OCI-LY3 (cell line): ENCODE results near the gene MCM3AP.

Source experiments
- H2AFZ ChIP-seq: fragments of 200-600, 300-600 bp; shearing (Covaris generic); 2 replicates; pipeline ENCODE4 v1.6.0; 2014; ENCODE audit warnings: antibody characterized with exemption, low read depth, low read length
- H3K27ac ChIP-seq: fragments of 200-600, 300-600 bp; sonication (generic); 2 replicates; pipeline ENCODE4 v1.5.1; 2014; ENCODE audit warnings: mild to moderate bottlenecking, low read length, moderate library complexity, mixed read lengths
- H3K27me3 ChIP-seq: fragments of 200-600, 300-600 bp; sonication (generic); 2 replicates; pipeline ENCODE4 v1.6.1; 2014; ENCODE audit warnings: low read depth, low read length, mixed read lengths
- H3K36me3 ChIP-seq: fragments of 200-600, 300-600 bp; sonication (generic); replicated peaks from 2 replicates; pipeline ENCODE3; 2014; ENCODE audit warnings: low read depth, low read length, mixed read lengths
- H3K4me1 ChIP-seq: fragments of 300-600, 200-600 bp; sonication (generic); 2 replicates; pipeline ENCODE4 v1.6.1; 2014; ENCODE audit warnings: low read length, mixed read lengths
- H3K4me2 ChIP-seq: fragments of 200-600, 300-600 bp; sonication (generic); 2 replicates; pipeline ENCODE4 v1.6.1; 2014; ENCODE audit warnings: low read length, mixed read lengths
- H3K4me3 ChIP-seq: fragments of 300-600, 200-600 bp; sonication (generic); 2 replicates; pipeline ENCODE4 v1.5.1; 2014; ENCODE audit warnings: antibody characterized with exemption, mild to moderate bottlenecking, low read length, moderate library complexity
- H3K79me2 ChIP-seq: fragments of 300-600, 200-600 bp; shearing (Covaris generic); 2 replicates; pipeline ENCODE4 v1.6.1; 2014; ENCODE audit warnings: mild to moderate bottlenecking, low read length, mixed read lengths
- H3K9ac ChIP-seq: fragments of 300-600, 200-600 bp; shearing (Covaris generic); 2 replicates; pipeline ENCODE4 v1.6.0; 2014; ENCODE audit warnings: mild to moderate bottlenecking, low read length, moderate library complexity
- H3K9me3 ChIP-seq: fragments of 200-600, 300-600 bp; shearing (Covaris generic); 2 replicates; pipeline ENCODE4 v1.6.1; 2014; ENCODE audit warnings: low read length, mixed read lengths; ENCODE audit not compliant: insufficient read depth
- H4K20me1 ChIP-seq: fragments of 200-600, 300-600 bp; sonication (generic); 2 replicates; pipeline ENCODE4 v1.6.1; 2016; ENCODE audit warnings: low read length, mixed read lengths; ENCODE audit not compliant: insufficient read depth
- EZH2phosphoT487 ChIP-seq: fragments of 200-600 bp; shearing (Covaris generic); IDR thresholded peaks from 2 replicates; pipeline ENCODE4 v1.6.1; 2018; ENCODE audit warnings: antibody characterized with exemption, mixed run types, low read depth
- TF ChIP-seq, protein P1 (sequence below): fragments of 200-600, 300-600 bp; sonication (generic); IDR thresholded peaks from 2 replicates; pipeline ENCODE4 v1.5.1; 2014; ENCODE audit warnings: antibody characterized with exemption, low read length, low read depth

Gene MCM3AP

DNA sequence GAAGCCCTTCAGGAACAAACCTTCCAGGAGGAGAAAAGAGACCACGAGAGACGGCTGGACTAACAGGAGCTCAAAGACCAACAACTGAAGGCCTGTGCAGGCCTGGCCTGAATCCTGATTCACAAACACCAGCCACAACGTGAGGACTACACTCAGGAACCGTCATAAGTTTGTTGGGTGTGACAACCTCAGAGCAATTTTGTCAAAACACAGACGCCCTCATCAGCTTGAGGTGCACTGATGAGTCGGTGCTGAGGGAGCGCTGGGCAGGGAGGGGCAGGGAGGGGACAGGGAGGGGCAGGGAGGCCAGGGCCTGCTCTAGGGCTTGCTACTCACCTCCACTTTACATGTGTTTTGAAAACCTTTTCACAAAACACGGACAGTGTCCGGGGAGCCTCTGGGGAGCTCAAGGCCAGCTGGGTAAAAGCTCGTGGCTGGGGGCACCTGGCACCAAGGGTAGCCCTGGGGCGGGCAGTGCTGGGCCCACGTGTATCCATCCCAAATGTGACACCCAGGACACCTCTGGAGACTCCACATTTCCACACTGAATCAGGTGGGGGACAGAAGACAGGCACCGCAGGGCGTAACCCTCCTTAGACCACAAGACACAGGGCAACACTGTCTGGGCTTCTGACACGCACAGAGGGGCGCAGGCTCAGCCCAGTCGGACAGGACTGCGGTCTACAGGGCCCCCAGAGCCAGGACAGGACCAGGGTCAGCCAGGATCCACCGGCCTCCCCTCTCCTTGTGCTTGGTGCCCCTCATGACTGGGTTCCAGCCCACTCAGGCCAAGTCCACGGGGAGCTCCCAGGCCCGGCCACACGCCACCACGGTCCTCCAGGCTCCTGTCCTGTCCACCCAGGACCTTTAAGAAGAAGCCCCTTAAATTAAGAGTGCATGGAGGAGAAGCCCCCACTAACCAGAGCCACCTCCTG lies 73.4 kb downstream of the MCM3AP start:
- H4K20me1 ChIP-seq, result peaks cover 5% of the 10 kb centered on the region; the same call in 1 of the 2 replicates
- H3K36me3 ChIP-seq, result peaks cover 16% of the 10 kb centered on the region
- H3K79me2 ChIP-seq, result peaks cover 3% of the 10 kb centered on the region; the same call in 1 of the 2 replicates
- TF ChIP-seq, protein P1, sequence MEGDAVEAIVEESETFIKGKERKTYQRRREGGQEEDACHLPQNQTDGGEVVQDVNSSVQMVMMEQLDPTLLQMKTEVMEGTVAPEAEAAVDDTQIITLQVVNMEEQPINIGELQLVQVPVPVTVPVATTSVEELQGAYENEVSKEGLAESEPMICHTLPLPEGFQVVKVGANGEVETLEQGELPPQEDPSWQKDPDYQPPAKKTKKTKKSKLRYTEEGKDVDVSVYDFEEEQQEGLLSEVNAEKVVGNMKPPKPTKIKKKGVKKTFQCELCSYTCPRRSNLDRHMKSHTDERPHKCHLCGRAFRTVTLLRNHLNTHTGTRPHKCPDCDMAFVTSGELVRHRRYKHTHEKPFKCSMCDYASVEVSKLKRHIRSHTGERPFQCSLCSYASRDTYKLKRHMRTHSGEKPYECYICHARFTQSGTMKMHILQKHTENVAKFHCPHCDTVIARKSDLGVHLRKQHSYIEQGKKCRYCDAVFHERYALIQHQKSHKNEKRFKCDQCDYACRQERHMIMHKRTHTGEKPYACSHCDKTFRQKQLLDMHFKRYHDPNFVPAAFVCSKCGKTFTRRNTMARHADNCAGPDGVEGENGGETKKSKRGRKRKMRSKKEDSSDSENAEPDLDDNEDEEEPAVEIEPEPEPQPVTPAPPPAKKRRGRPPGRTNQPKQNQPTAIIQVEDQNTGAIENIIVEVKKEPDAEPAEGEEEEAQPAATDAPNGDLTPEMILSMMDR, result no peak
- H3K9me3 ChIP-seq, result no peaks in the 10 kb centered on the region
- H3K27me3 ChIP-seq, result no peaks in the 10 kb centered on the region
- H2AFZ ChIP-seq, result no peak overlapping the region
- H3K4me1 ChIP-seq, result no peaks in the 10 kb centered on the region
- no peak overlapping the region for H3K27ac ChIP-seq
- H3K4me3 ChIP-seq, result no peak overlapping the region
- H3K9ac ChIP-seq, result no peak overlapping the region
- H3K4me2 ChIP-seq, result no peak overlapping the region

DNA sequence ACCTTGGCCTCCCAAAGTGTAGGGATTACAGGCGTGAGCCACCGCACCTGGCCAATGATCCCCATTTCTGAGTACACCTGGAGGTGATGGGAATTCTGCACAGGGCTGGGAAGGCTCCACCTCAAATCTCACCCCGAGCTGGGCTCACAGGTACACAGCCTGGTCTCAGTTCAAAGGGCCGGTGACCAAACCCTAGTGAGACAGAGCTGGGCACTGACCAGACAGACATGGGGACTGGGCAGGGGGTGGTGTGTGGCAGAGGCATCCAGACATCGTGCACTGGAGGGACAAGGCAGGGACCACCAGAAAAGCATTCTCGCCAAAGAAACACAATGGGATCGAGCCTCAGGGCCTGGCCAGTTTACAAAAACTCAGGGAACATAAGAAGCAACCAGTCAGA lies 74.0 kb downstream of the MCM3AP start:
- H3K9me3 ChIP-seq, result no peaks in the 10 kb centered on the region
- peaks cover 14% of the 10 kb centered on the region for H3K36me3 ChIP-seq
- H4K20me1 ChIP-seq, result peaks cover 5% of the 10 kb centered on the region; the same call in 1 of the 2 replicates
- no peaks in the 10 kb centered on the region for H3K4me1 ChIP-seq
- no peaks in the 10 kb centered on the region for H3K27me3 ChIP-seq
- TF ChIP-seq, protein P1, result no peak
- TF ChIP-seq EZH2phosphoT487, result no peak
- H3K9ac ChIP-seq, result no peak overlapping the region
- H3K79me2 ChIP-seq, result no peaks in the 10 kb centered on the region; the same call in 1 of the 2 replicates
- H3K27ac ChIP-seq, result no peak overlapping the region
- no peak overlapping the region for H2AFZ ChIP-seq
- H3K4me2 ChIP-seq, result no peak overlapping the region
- H3K4me3 ChIP-seq, result no peak overlapping the region

DNA sequence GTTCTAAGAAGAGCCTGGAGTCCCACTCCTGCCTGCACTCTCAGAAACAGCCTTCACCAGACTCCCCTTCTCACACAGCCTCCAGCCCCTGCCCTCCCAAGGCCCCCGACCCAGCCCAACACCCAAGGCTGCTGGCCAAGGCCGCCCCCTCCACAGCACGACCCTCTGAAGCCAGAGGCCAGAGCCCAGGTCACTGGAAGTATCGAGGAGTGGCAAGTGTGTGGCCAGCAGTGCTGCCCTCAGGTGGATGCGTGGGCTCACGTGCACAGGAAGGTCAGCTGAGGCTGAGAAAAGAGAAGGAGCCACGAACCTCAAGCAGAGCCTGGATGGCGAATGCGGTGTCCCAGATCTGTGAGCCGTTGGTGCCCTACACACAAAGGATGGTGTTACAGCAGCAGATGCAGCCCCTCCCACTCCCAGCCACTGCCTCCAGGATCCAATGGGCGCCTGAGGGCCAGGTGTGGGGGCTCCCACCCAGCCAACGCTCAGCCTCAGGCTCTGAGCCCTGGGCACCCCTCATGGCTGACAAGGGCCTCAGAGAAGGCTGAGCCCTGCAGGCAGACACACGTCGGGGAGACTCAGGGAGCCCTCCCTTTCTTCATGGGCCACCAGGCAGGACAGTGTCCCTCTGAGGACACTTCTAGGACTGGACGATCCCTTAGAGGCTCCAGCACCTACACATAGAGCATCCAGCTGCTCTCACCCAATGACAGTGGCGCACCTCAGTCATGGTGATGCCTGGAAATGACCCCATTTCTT lies 74.9 kb downstream of the MCM3AP start:
- H3K4me3 ChIP-seq, result no peak overlapping the region
- H4K20me1 ChIP-seq, result no peaks in the 10 kb centered on the region

More for the DNA sequence above, 74.9 kb downstream of the MCM3AP start:
- TF ChIP-seq, protein P1, result no peak
- TF ChIP-seq EZH2phosphoT487, result no peak
- H3K9ac ChIP-seq, result no peak overlapping the region
- no peaks in the 10 kb centered on the region for H3K27me3 ChIP-seq
- no peak overlapping the region for H3K27ac ChIP-seq
- no peak overlapping the region for H3K4me2 ChIP-seq
- H3K36me3 ChIP-seq, result peaks cover 14% of the 10 kb centered on the region
- no peak overlapping the region for H2AFZ ChIP-seq
- no peaks in the 10 kb centered on the region; the same call in 1 of the 2 replicates for H3K79me2 ChIP-seq
- no peaks in the 10 kb centered on the region for H3K9me3 ChIP-seq
- no peaks in the 10 kb centered on the region for H3K4me1 ChIP-seq
